Measurements from ENCODE around the gene TUBE1. TPM values are rescaled to one million over a fixed set of nuclear protein-coding genes. Genes with fewer than 3 reads are reported as not detected.
"Not testable (repeated sequence)": the region's sequence is repeated elsewhere in the genome, so short reads cannot be mapped to it uniquely, and the experiment has no call there.

The TUBE1 gene
- total RNA-seq, 1 donor from 2014 or later: 11.5 TPM

- DNase-seq (ENCODE audit: low read depth in 2 of 2): no peak
Measured at GRCh38 chr6:112062966-112063365, 24.3 kb downstream of the TUBE1 start.

GRCh38 chr6:112061605-112062004, 25.7 kb downstream of the TUBE1 start:
- peak in 1 of 2 donors; percentile 55 for DNase-seq (ENCODE audit: low read depth in 2 of 2)

GRCh38 chr6:112058243-112059032, 28.8 kb downstream of the TUBE1 start:
- peak in 1 of 2 donors; percentile 84 for DNase-seq (ENCODE audit: low read depth in 2 of 2)

GRCh38 chr6:112054555-112055190, 32.6 kb downstream of the TUBE1 start:
- DNase-seq (ENCODE audit: low read depth in 2 of 2): peak in 1 of 2 donors; percentile 17

- DNase-seq (ENCODE audit: low read depth in 2 of 2): no peak
Measured at GRCh38 chr6:112054001-112054400, 33.3 kb downstream of the TUBE1 start, which contains the start of gene CCN6. CCN6 (plus strand) TSS chr6:112054104; CDS start chr6:112054358, 254 bp downstream.

GRCh38 chr6:112051251-112051740, 36.0 kb downstream of the TUBE1 start:
- DNase-seq (ENCODE audit: low read depth in 2 of 2): not testable (repeated sequence)

GRCh38 chr6:112050429-112050828, 36.9 kb downstream of the TUBE1 start:
- DNase-seq (ENCODE audit: low read depth in 2 of 2): no peak

- no peak for DNase-seq (ENCODE audit: low read depth in 2 of 2)
Measured at GRCh38 chr6:112049996-112050395, 37.3 kb downstream of the TUBE1 start.

GRCh38 chr6:112049026-112049799, 38.1 kb downstream of the TUBE1 start:
- peak in 1 of 2 donors; percentile 24 for DNase-seq (ENCODE audit: low read depth in 2 of 2)

- not testable (repeated sequence) for DNase-seq (ENCODE audit: low read depth in 2 of 2)
Measured at GRCh38 chr6:112047523-112047922, 39.8 kb downstream of the TUBE1 start.

- no peak for DNase-seq (ENCODE audit: low read depth in 2 of 2)
Measured at GRCh38 chr6:112044856-112045255, 42.4 kb downstream of the TUBE1 start.

- no peak for DNase-seq (ENCODE audit: low read depth in 2 of 2)
Measured at GRCh38 chr6:112044196-112044595, 43.1 kb downstream of the TUBE1 start.

GRCh38 chr6:112043032-112044007, 44.0 kb downstream of the TUBE1 start:
- peak; percentile 94 to 95 for DNase-seq (ENCODE audit: low read depth in 2 of 2)

GRCh38 chr6:112041535-112041934, 45.7 kb downstream of the TUBE1 start:
- DNase-seq (ENCODE audit: low read depth in 2 of 2): peak in 1 of 2 donors; percentile 40

GRCh38 chr6:112040956-112041355, 46.3 kb downstream of the TUBE1 start:
- DNase-seq (ENCODE audit: low read depth in 2 of 2): peak; percentile 18 to 92

- no peak for DNase-seq (ENCODE audit: low read depth in 2 of 2)
Measured at GRCh38 chr6:112039431-112039770, 47.9 kb downstream of the TUBE1 start.

- DNase-seq (ENCODE audit: low read depth in 2 of 2): no peak
Measured at GRCh38 chr6:112038756-112039430, 48.4 kb downstream of the TUBE1 start.

- DNase-seq (ENCODE audit: low read depth in 2 of 2): no peak
Measured at GRCh38 chr6:112038268-112038667, 49.0 kb downstream of the TUBE1 start.

- peak; percentile 61 to 94 for DNase-seq (ENCODE audit: low read depth in 2 of 2)
Measured at GRCh38 chr6:112037783-112038216, 49.5 kb downstream of the TUBE1 start.

- DNase-seq (ENCODE audit: low read depth in 2 of 2): no peak
Measured at GRCh38 chr6:112036088-112036637, 51.1 kb downstream of the TUBE1 start.

Measured in lung microvascular endothelial cell (primary cell).